ENCODE results near the gene CDKN1A.

DNA sequence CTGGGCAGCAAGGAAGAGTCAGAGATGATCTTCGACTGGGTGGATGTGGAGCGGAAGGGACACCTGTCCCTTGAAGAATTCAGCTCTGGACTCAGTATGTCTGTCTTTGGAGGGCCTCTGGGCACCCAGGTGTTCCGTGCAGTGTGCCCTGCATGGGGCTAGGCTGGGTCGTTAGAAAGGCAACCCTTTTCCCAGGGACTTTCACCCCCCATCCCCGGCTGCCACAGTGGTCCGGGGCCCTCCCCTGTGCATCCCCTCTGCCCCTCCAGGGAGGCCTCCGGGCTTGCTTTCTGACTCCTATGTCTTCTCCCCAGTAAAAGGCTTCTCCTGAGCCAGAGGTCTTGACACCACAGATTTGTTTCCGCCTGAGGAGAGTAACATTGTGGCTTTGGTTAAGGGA lies 35.3 kb downstream of the CDKN1A start:
- TF ChIP-seq POLR2A (IDR thresholded peaks at IDR 0.05), result no peak
- TF ChIP-seq, protein P1, sequence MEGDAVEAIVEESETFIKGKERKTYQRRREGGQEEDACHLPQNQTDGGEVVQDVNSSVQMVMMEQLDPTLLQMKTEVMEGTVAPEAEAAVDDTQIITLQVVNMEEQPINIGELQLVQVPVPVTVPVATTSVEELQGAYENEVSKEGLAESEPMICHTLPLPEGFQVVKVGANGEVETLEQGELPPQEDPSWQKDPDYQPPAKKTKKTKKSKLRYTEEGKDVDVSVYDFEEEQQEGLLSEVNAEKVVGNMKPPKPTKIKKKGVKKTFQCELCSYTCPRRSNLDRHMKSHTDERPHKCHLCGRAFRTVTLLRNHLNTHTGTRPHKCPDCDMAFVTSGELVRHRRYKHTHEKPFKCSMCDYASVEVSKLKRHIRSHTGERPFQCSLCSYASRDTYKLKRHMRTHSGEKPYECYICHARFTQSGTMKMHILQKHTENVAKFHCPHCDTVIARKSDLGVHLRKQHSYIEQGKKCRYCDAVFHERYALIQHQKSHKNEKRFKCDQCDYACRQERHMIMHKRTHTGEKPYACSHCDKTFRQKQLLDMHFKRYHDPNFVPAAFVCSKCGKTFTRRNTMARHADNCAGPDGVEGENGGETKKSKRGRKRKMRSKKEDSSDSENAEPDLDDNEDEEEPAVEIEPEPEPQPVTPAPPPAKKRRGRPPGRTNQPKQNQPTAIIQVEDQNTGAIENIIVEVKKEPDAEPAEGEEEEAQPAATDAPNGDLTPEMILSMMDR (IDR thresholded peaks at IDR 0.05 in 4 of 5, conservative IDR thresholded peaks at IDR 0.05 in 1 of 5), result no peak
